Calu3 (cell line): Measurements from ENCODE around the gene HRCT1. TPM values are rescaled to one million over a fixed set of nuclear protein-coding genes. Genes with fewer than 3 reads are reported as not detected.

Source experiments
- BruUV-seq: library from RNA; stranded (reverse); fragments of 400-500 nt; replicated peaks from 2 replicates; lab custom pipeline; 2021; lab: Mats Ljungman, UMichigan
- CTCF ChIA-PET: fragments of 300-600 bp; sonication (Branson Sonifier 250); formaldehyde crosslinking; loops from one replicate; lab custom pipeline; 2022; ENCODE audit warnings: antibody characterized with exemption; lab: Charles Lee
- DNase-seq: peaks from one replicate; pipeline ENCODE4 v3.0.0; 2022
- H3K27ac Mint-ChIP-seq: one replicate; pipeline ENCODE4 v1.8.0; 2022; ENCODE audit warnings: mixed read lengths; ENCODE audit not compliant: unreplicated experiment
- H3K27me3 Mint-ChIP-seq: one replicate; pipeline ENCODE4 v1.8.0; 2022; ENCODE audit warnings: mixed read lengths; ENCODE audit not compliant: unreplicated experiment
- H3K36me3 Mint-ChIP-seq: one replicate; pipeline ENCODE4 v1.8.0; 2022; ENCODE audit warnings: mild to moderate bottlenecking, moderate library complexity, mixed read lengths; ENCODE audit not compliant: insufficient read depth, unreplicated experiment
- H3K4me1 Mint-ChIP-seq: one replicate; pipeline ENCODE4 v1.8.0; 2022; ENCODE audit warnings: mild to moderate bottlenecking, low read depth, mixed read lengths; ENCODE audit not compliant: unreplicated experiment
- H3K4me3 Mint-ChIP-seq: one replicate; pipeline ENCODE4 v1.8.0; 2022; ENCODE audit warnings: mild to moderate bottlenecking, low read depth, moderate library complexity, mixed read lengths; ENCODE audit not compliant: unreplicated experiment
- H3K9me3 Mint-ChIP-seq: one replicate; pipeline ENCODE4 v1.8.0; 2022; ENCODE audit warnings: low read depth, mixed read lengths; ENCODE audit not compliant: unreplicated experiment
- CTCF ChIP-seq: fragments of 200-600 bp; IDR thresholded peaks from one replicate; pipeline ENCODE4 v1.8.0; 2022; ENCODE audit warnings: antibody characterized with exemption; ENCODE audit not compliant: unreplicated experiment
- intact Hi-C: fragments of 100-400 bp; cut with micrococcal nuclease; formaldehyde crosslinking; loops from one replicate; pipeline ENCODE4 v1.10.0; 2022; ENCODE audit not compliant: unreplicated experiment
- total RNA-seq: library from RNA; stranded (reverse); gene quantifications from 2 replicates; pipeline ENCODE4 v1.2.3, GENCODE V29; 2022

HRCT1 gene
- total RNA-seq, 1 experiment from 2014 or later: 0.90 TPM

GRCh38 chr9:35859310-35859989 is 46.6 kb upstream of the HRCT1 start:
- no peak for TF ChIP-seq CTCF
- no peak overlapping the region for H3K4me3 Mint-ChIP-seq
- H3K9me3 Mint-ChIP-seq: no peaks in the 10 kb centered on the region
- no peak for DNase-seq
- H3K4me1 Mint-ChIP-seq: no peaks in the 10 kb centered on the region
- H3K36me3 Mint-ChIP-seq: peaks cover 4% of the 10 kb centered on the region
- intact Hi-C loops: no loop called here
- H3K27ac Mint-ChIP-seq: no peak overlapping the region
- peaks cover 95% of the 10 kb centered on the region for H3K27me3 Mint-ChIP-seq
- BruUV-seq: no TSS peak
- CTCF ChIA-PET: interaction anchor here (1.0 kb wide), 1 partner anchor 33 kb away, joined by 3 read pairs; no protein-coding TSS in a partner anchor

- no TSS peak for BruUV-seq
- H3K27me3 Mint-ChIP-seq: peaks cover 91% of the 10 kb centered on the region
- intact Hi-C loops: no loop called here
- TF ChIP-seq CTCF: no peak
- H3K36me3 Mint-ChIP-seq: peaks cover 4% of the 10 kb centered on the region
- no peaks in the 10 kb centered on the region for H3K9me3 Mint-ChIP-seq
- H3K4me1 Mint-ChIP-seq: no peaks in the 10 kb centered on the region
- DNase-seq: no peak
- H3K27ac Mint-ChIP-seq: no peak overlapping the region
- CTCF ChIA-PET: interaction anchor here (1.0 kb wide), 1 partner anchor 34 kb away, joined by 3 read pairs; no protein-coding TSS in a partner anchor
- no peak overlapping the region for H3K4me3 Mint-ChIP-seq
Observed at GRCh38 chr9:35859990-35860339, 46.0 kb upstream of the HRCT1 start.

GRCh38 chr9:35861161-35861897 is 44.7 kb upstream of the HRCT1 start:
- Mint-ChIP-seq H3K4me1 (no peaks in the 10 kb centered on the region), H3K9me3 (no peaks in the 10 kb centered on the region), H3K4me3 (no peak overlapping the region), H3K36me3 (peaks cover 4% of the 10 kb centered on the region), H3K27me3 (peaks cover 78% of the 10 kb centered on the region), H3K27ac (no peak overlapping the region)
- no peak for DNase-seq
- CTCF ChIA-PET: no interaction called here
- BruUV-seq: no TSS peak
- TF ChIP-seq CTCF: no peak
- intact Hi-C loops: no loop called here

- no TSS peak for BruUV-seq
- no peaks in the 10 kb centered on the region for H3K4me1 Mint-ChIP-seq
- intact Hi-C loops: no loop called here
- H3K36me3 Mint-ChIP-seq: peaks cover 4% of the 10 kb centered on the region
- CTCF ChIA-PET: no interaction called here
- no peak overlapping the region for H3K27ac Mint-ChIP-seq
- H3K27me3 Mint-ChIP-seq: peaks cover 68% of the 10 kb centered on the region
- DNase-seq: no peak
- H3K4me3 Mint-ChIP-seq: no peak overlapping the region
- no peaks in the 10 kb centered on the region for H3K9me3 Mint-ChIP-seq
- no peak for TF ChIP-seq CTCF
Observed at GRCh38 chr9:35862328-35862727, 43.7 kb upstream of the HRCT1 start.
